Measurements from ENCODE around the gene ACTN1.

The ACTN1 gene

GRCh38 chr14:68951800-68952530, 27.1 kb downstream of the ACTN1 start:
- no peak for DNase-seq

- DNase-seq: peak in 5 of 58 donors; percentile 16 to 45 (median 33)
Measured at GRCh38 chr14:68951035-68951797, 27.9 kb downstream of the ACTN1 start.

GRCh38 chr14:68950111-68950510, 29.0 kb downstream of the ACTN1 start:
- DNase-seq: no peak

- DNase-seq: no peak
Measured at GRCh38 chr14:68949601-68949965, 29.5 kb downstream of the ACTN1 start.

GRCh38 chr14:68948686-68949600, 30.2 kb downstream of the ACTN1 start:
- no peak for DNase-seq

GRCh38 chr14:68947802-68948201, 31.3 kb downstream of the ACTN1 start:
- DNase-seq: no peak

- DNase-seq: no peak
Measured at GRCh38 chr14:68946489-68946822, 32.6 kb downstream of the ACTN1 start.

GRCh38 chr14:68945585-68946488, 33.3 kb downstream of the ACTN1 start:
- DNase-seq: no peak

- DNase-seq: no peak
Measured at GRCh38 chr14:68945190-68945584, 33.9 kb downstream of the ACTN1 start.

- DNase-seq: peak in 14 of 58 donors; percentile 8 to 43 (median 22)
Measured at GRCh38 chr14:68944162-68944561, 34.9 kb downstream of the ACTN1 start.

- no peak for DNase-seq
Measured at GRCh38 chr14:68943107-68943506, 36.0 kb downstream of the ACTN1 start.

- no peak for DNase-seq
Measured at GRCh38 chr14:68942296-68943035, 36.6 kb downstream of the ACTN1 start.

GRCh38 chr14:68941820-68942219, 37.3 kb downstream of the ACTN1 start:
- peak in 1 of 58 donors; percentile 19 for DNase-seq

GRCh38 chr14:68940614-68941185, 38.4 kb downstream of the ACTN1 start:
- DNase-seq: no peak

- peak in 6 of 58 donors; percentile 8 to 45 (median 22) for DNase-seq
Measured at GRCh38 chr14:68939893-68940613, 39.0 kb downstream of the ACTN1 start.

- DNase-seq: no peak
Measured at GRCh38 chr14:68939181-68939892, 39.8 kb downstream of the ACTN1 start.

- DNase-seq: no peak
Measured at GRCh38 chr14:68938271-68939150, 40.6 kb downstream of the ACTN1 start.
